ENCODE results near the gene UBAC1.
"Not testable (repeated sequence)": the region's sequence is repeated elsewhere in the genome, so short reads cannot be mapped to it uniquely, and the experiment has no call there.

The UBAC1 gene

DNA sequence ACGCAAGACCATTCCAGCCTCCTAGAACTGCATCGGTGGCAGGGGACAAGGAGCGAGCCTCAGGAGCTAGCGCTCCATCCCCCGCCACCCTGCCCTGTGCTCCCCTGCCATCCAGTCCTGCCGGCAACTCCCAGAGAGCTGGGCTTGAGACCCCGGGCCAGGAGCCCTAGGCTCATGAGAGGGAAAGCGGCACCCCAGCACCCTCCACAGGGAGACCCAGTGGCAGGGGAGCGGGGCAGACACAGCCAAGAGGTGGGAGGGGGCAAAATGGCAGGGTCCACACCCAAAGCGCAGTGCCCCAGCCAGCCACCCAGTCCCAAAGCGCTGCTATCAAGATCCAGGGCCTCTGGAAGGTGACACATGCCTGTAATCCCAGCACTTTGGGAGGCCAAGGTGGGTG is 12.7 kb downstream of the UBAC1 start:
- Histone ChIP-seq H3K27ac (ENCODE audit: extremely low read depth, low read depth, low read length) (no peak overlapping the region), H3K4me3 (ENCODE audit: low read depth, low read length) (no peak overlapping the region), H3K4me1 (ENCODE audit: control insufficient read depth, insufficient read depth, low read length) (no peaks in the 10 kb centered on the region), H3K36me3 (ENCODE audit: control insufficient read depth in 2 of 2, insufficient read depth in 1 of 2, low read length in 2 of 2) (peaks cover 0 to 72% of the 10 kb centered on the region in 2 experiments; a peak in 2 of 3 replicates), H3K9me3 (ENCODE audit: control insufficient read depth, insufficient read depth, low read depth, low read length) (no peaks in the 10 kb centered on the region)
- TF ChIP-seq ZNF560 (tag by site-specific recombination; IDR thresholded peaks at IDR 0.05; ENCODE audit: borderline replicate concordance) (no peak), GLIS1 (tag by site-specific recombination; IDR thresholded peaks at IDR 0.05) (no peak), ZNF513 (tag by site-specific recombination; IDR thresholded peaks at IDR 0.05) (no peak), ATF2 (tag by site-specific recombination; IDR thresholded peaks at IDR 0.05; ENCODE audit: low read depth) (no peak), ZNF558 (tag by site-specific recombination; IDR thresholded peaks at IDR 0.05) (no peak), ZNF169 (tag by site-specific recombination; IDR thresholded peaks at IDR 0.05) (no peak), MYNN (tag by site-specific recombination; IDR thresholded peaks at IDR 0.05; ENCODE audit: borderline replicate concordance) (no peak)
- ChIA-PET POLR2A (no interaction called here), CTCF (interaction anchor here (0.7 kb wide), 1 partner anchor 497 kb away, joined by 3 read pairs; no protein-coding TSS in a partner anchor)

DNA sequence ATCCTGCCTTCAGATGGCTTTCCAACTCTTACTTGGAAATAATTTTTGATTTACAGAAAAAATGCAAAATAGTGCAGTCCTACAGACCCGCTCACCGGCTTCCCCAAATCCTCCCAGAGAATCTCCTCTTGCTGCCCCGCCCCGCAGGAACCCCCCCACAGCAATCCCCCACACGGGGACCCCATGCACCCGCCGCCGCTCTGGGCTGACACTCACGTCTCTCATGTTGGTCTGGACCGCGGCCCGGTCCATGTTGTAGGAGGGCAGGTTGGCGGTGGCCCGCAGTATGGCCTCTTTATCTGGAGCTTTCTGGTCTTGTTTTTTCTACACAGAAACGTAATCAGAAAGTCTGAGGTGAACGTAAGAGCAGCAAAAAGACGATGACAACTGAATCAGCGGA is 13.6 kb downstream of the UBAC1 start:
- no peaks in the 10 kb centered on the region for H3K4me1 ChIP-seq (ENCODE audit: control insufficient read depth, insufficient read depth, low read length)
- H3K36me3 ChIP-seq (ENCODE audit: control insufficient read depth in 2 of 2, insufficient read depth in 1 of 2, low read length in 2 of 2) = peaks cover 0 to 71% of the 10 kb centered on the region in 2 experiments; a peak in 2 of 3 replicates
- TF ChIP-seq PBX3 (CRISPR knock-in tag; IDR thresholded peaks at IDR 0.05) (no peak), TCF7L2 (IDR thresholded peaks at IDR 0.05; ENCODE audit: borderline replicate concordance, low read depth, low read length) (no peak), ZNF223 (tag by site-specific recombination; IDR thresholded peaks at IDR 0.05) (no peak), MZF1 (tag by site-specific recombination; IDR thresholded peaks at IDR 0.05; ENCODE audit: borderline replicate concordance) (no peak), OSR2 (tag by site-specific recombination; IDR thresholded peaks at IDR 0.05) (no peak), ZSCAN5A (tag by site-specific recombination; IDR thresholded peaks at IDR 0.05) (no peak), ZNF24 (tag by site-specific recombination; IDR thresholded peaks at IDR 0.05) (no peak), ZNF157 (tag by site-specific recombination; IDR thresholded peaks at IDR 0.05) (no peak), ZNF19 (tag by site-specific recombination; IDR thresholded peaks at IDR 0.05; ENCODE audit: low read depth) (no peak), IKZF3 (tag by site-specific recombination; IDR thresholded peaks at IDR 0.05) (no peak), EGR2 (tag by site-specific recombination; IDR thresholded peaks at IDR 0.05; ENCODE audit: low read depth) (no peak), ZFHX2 (tag by site-specific recombination; conservative IDR thresholded peaks at IDR 0.05) (no peak), ZNF658 (tag by site-specific recombination; IDR thresholded peaks at IDR 0.05) (no peak), SALL2 (tag by site-specific recombination; IDR thresholded peaks at IDR 0.05; ENCODE audit: borderline replicate concordance) (no peak), ZFP37 (tag by site-specific recombination; IDR thresholded peaks at IDR 0.05) (no peak), ZNF664 (tag by site-specific recombination; IDR thresholded peaks at IDR 0.05) (no peak), ZNF76 (tag by site-specific recombination; IDR thresholded peaks at IDR 0.05; ENCODE audit: borderline replicate concordance, low read depth) (no peak), ZBTB8A (tag by site-specific recombination; IDR thresholded peaks at IDR 0.05) (no peak), ZNF121 (tag by site-specific recombination; IDR thresholded peaks at IDR 0.05) (no peak), SCRT2 (tag by site-specific recombination; IDR thresholded peaks at IDR 0.05) (no peak)
- H3K4me3 ChIP-seq (ENCODE audit: low read depth, low read length) = no peak overlapping the region
- no peak overlapping the region for H3K27ac ChIP-seq (ENCODE audit: extremely low read depth, low read depth, low read length)
- ChIA-PET POLR2A (no interaction called here), CTCF (interaction anchor here (0.6 kb wide), 1 partner anchor 56 kb away, joined by 3 read pairs; no protein-coding TSS in a partner anchor)
- H3K9me3 ChIP-seq (ENCODE audit: control insufficient read depth, insufficient read depth, low read depth, low read length) = no peaks in the 10 kb centered on the region

GRCh38 chr9:135947105-135947504 is 14.1 kb downstream of the UBAC1 start:
- H3K27ac ChIP-seq (ENCODE audit: extremely low read depth, low read depth, low read length); CTCF ChIA-PET; H3K4me1 ChIP-seq (ENCODE audit: control insufficient read depth, insufficient read depth, low read length); H3K4me3 ChIP-seq (ENCODE audit: low read depth, low read length); H3K9me3 ChIP-seq (ENCODE audit: control insufficient read depth, insufficient read depth, low read depth, low read length); POLR2A ChIA-PET: not testable (repeated sequence)
- H3K36me3 ChIP-seq (ENCODE audit: control insufficient read depth in 2 of 2, insufficient read depth in 1 of 2, low read length in 2 of 2) = peaks cover 0 to 69% of the 10 kb centered on the region in 2 experiments; a peak in 2 of 3 replicates
